K562 (cell line): ENCODE results near the gene SMARCA4. TPM values are rescaled to one million over a fixed set of nuclear protein-coding genes. Genes with fewer than 3 reads are reported as not detected.

Experiments used
- ATAC-seq: fragments of 200-7000 bp; cut with Tn5 transposase; 3 replicates; pipeline ENCODE4 v1.9.1; 2020; ENCODE audit warnings: moderate library complexity
- BruUV-seq: library from RNA; stranded (reverse); fragments of 400-500 nt; replicated peaks from 2 replicates; lab custom pipeline; 2021; lab: Mats Ljungman, UMichigan
- CTCF ChIA-PET: fragments of 300-600 bp; formaldehyde crosslinking; extraction: SDS; loops from one replicate; lab custom pipeline; 2021; ENCODE audit warnings: low intra/inter-chr PET ratio; lab: Yijun Ruan, JAX
- POLR2A ChIA-PET: fragments of 300-600, 350-650 bp; sonication (Branson Sonifier 250); formaldehyde crosslinking; extraction: SDS; loops from one replicate; lab custom pipeline; 2021; ENCODE audit warnings: antibody characterized with exemption, inconsistent platforms; lab: Yijun Ruan, JAX
- DNase-seq, 4 experiments: peaks; one replicate each; pipeline versions ENCODE4 v3.0.0 to v3.0.0-alpha.2; 2011 to 2018; ENCODE audit warnings: low spot score in 3 of 4, mixed read lengths in 3 of 4; ENCODE audit errors: extremely low read depth in 1 of 4
- FAIRE-seq: peaks from 2 replicates; lab custom pipeline; 2011; peaks lifted over from hg19 to GRCh38; lab: Jason Lieb, UNC
- H2AFZ ChIP-seq: 2 replicates; pipeline ENCODE4 v1.6.0; 2011; ENCODE audit warnings: low read depth, low read length, control low read depth, inconsistent platforms
- H3K27ac ChIP-seq: fragments of 200-600 bp; 3 replicates; pipeline ENCODE4 v1.8.0; 2011; ENCODE audit warnings: low read depth, mild to moderate bottlenecking, control low read depth, inconsistent platforms, low read length, moderate library complexity, mixed read lengths; ENCODE audit errors: extremely low read depth
- H3K27me3 ChIP-seq, 2 experiments: fragments of 300-600 bp in 1 of 2; 2 replicates in 1 of 2; 3 replicates in 1 of 2; pipeline versions ENCODE4 v1.6.0 to v1.8.0; 2011; ENCODE audit warnings: inconsistent platforms in 2 of 2, low read length in 2 of 2, mild to moderate bottlenecking in 1 of 2, mixed read lengths in 1 of 2, moderate library complexity in 1 of 2; ENCODE audit not compliant: control insufficient read depth in 2 of 2, insufficient read depth in 2 of 2
- H3K36me3 ChIP-seq: fragments of 300-600 bp; 3 replicates; pipeline ENCODE4 v1.8.0; 2011; ENCODE audit warnings: mild to moderate bottlenecking, low read length, inconsistent platforms; ENCODE audit not compliant: control insufficient read depth, insufficient read depth
- H3K4me1 ChIP-seq, 2 experiments: fragments of 200-600 bp in 1 of 2; replicated peaks in 1 of 2; 2 replicates in 1 of 2; 3 replicates in 1 of 2; pipeline versions ENCODE4 v1.5.1 to v1.8.0; 2011; ENCODE audit warnings: inconsistent platforms in 2 of 2, low read length in 2 of 2, mild to moderate bottlenecking in 1 of 2, mixed read lengths in 1 of 2, moderate library complexity in 1 of 2; ENCODE audit not compliant: control insufficient read depth in 2 of 2, insufficient read depth in 2 of 2
- H3K4me2 ChIP-seq: 2 replicates; pipeline ENCODE4 v1.6.1; 2011; ENCODE audit warnings: low read length, control low read depth, inconsistent platforms, mixed read lengths; ENCODE audit not compliant: insufficient read depth
- H3K4me3 ChIP-seq: fragments of 200-600 bp; sonication (generic), shearing (Covaris generic); 2 replicates; pipeline ENCODE4 v1.5.1; 2016; ENCODE audit warnings: control low read depth, inconsistent platforms
- H3K79me2 ChIP-seq: fragments of 200-600 bp; 3 replicates; pipeline ENCODE4 v1.8.0; 2011; ENCODE audit warnings: low read length, inconsistent platforms; ENCODE audit not compliant: control insufficient read depth, insufficient read depth
- H3K9ac ChIP-seq, 2 experiments: 2 replicates each; pipeline versions ENCODE4 v1.6.0 to v1.6.1; 2011; ENCODE audit warnings: low read depth in 2 of 2, low read length in 2 of 2, control low read depth in 1 of 2, inconsistent platforms in 1 of 2, mild to moderate bottlenecking in 1 of 2, mixed read lengths in 1 of 2; ENCODE audit not compliant: insufficient read depth in 1 of 2
- H3K9me1 ChIP-seq: one replicate; pipeline ENCODE4 v1.6.0; 2011; ENCODE audit warnings: inconsistent platforms, mild to moderate bottlenecking, low read length, moderate library complexity; ENCODE audit not compliant: control insufficient read depth, insufficient read depth
- H3K9me3 ChIP-seq: replicated peaks from 2 replicates; pipeline ENCODE4 v1.5.1; 2011; ENCODE audit warnings: low read depth, low read length, inconsistent platforms; ENCODE audit not compliant: control insufficient read depth, insufficient read depth
- H4K20me1 ChIP-seq: replicated peaks from 2 replicates; pipeline ENCODE4 v1.6.1; 2011; ENCODE audit warnings: low read length, inconsistent platforms, mixed read lengths; ENCODE audit not compliant: control insufficient read depth, insufficient read depth
- EHMT2 ChIP-seq: fragments of 450-650 bp; IDR thresholded peaks from 2 replicates; pipeline ENCODE4 v1.6.1; 2018; ENCODE audit warnings: antibody characterized with exemption
- HOXB6 ChIP-seq: fragments of 250-450 bp; sonication (Bioruptor Pico); IDR thresholded peaks from 2 replicates; pipeline ENCODE4 v1.5.1; 2022; ENCODE audit warnings: mild to moderate bottlenecking, borderline replicate concordance
- MITF ChIP-seq: IDR thresholded peaks from 2 replicates; pipeline ENCODE4 v1.6.1; 2014; ENCODE audit warnings: antibody characterized with exemption
- MNT ChIP-seq, 2 experiments: fragments of 450-650 bp; conservative IDR thresholded peaks; 2 replicates each; pipeline ENCODE4 v1.6.1; 2017; ENCODE audit warnings: mild to moderate bottlenecking in 2 of 2, moderate library complexity in 2 of 2
- MTA2 ChIP-seq: fragments of 450-650 bp; IDR thresholded peaks from 2 replicates; pipeline ENCODE4 v1.6.1; 2016; ENCODE audit warnings: low read depth
- PHF8 ChIP-seq: fragments of 200-600 bp; sonication (generic); IDR thresholded peaks from 2 replicates; pipeline ENCODE4 v1.6.1; 2012; ENCODE audit warnings: mixed run types, mild to moderate bottlenecking, inconsistent platforms, low read length, moderate library complexity, borderline replicate concordance
- SIRT6 ChIP-seq: IDR thresholded peaks from one replicate; pipeline ENCODE4 v1.6.1; 2012; ENCODE audit warnings: low read depth, mild to moderate bottlenecking, control low read depth, inconsistent platforms, low read length, moderate library complexity
- SRF ChIP-seq, 2 experiments: fragments of 250-450, 450-650 bp in 1 of 2; sonication (Bioruptor Pico) in 1 of 2; sonication (generic) in 1 of 2; formaldehyde crosslinking; IDR thresholded peaks; 2 replicates each; pipeline versions ENCODE4 v1.5.0 to v1.5.1; 2020 to 2022; ENCODE audit warnings: mild to moderate bottlenecking in 1 of 2, missing genetic modification reagents in 1 of 2
- ZFP91 ChIP-seq: sonication (generic); formaldehyde crosslinking; IDR thresholded peaks from 2 replicates; pipeline ENCODE4 v1.8.0; 2022; ENCODE audit warnings: mild to moderate bottlenecking, missing genetic modification reagents
- ZNF696 ChIP-seq: fragments of 250-450 bp; sonication (Bioruptor Pico); conservative IDR thresholded peaks from 2 replicates; pipeline ENCODE4 v1.4.0; 2020; ENCODE audit warnings: mild to moderate bottlenecking, moderate library complexity
- WGBS: fragments of 100-300 bp; shearing (Covaris generic); methylation state at CpG from one replicate; pipeline ENCODE4 v1.1.6; 2016; ENCODE audit warnings: low coverage, mixed read lengths; ENCODE audit not compliant: insufficient coverage; ENCODE audit errors: missing lambda C conversion rate; 5-methylcytosine and 5-hydroxymethylcytosine counted together
- in situ Hi-C: fragments of 300-500 bp; cut with MboI; formaldehyde crosslinking; loops from 4 replicates; pipeline ENCODE4 v1.15.0; 2018; ENCODE audit warnings: inconsistent platforms, mixed read lengths
- intact Hi-C: fragments of 100-400 bp; cut with micrococcal nuclease; formaldehyde crosslinking; loops from 2 replicates; pipeline ENCODE4 v1.14.2; 2022
- polyA plus RNA-seq, 8 experiments: library from polyadenylated mRNA; depleted of rRNA in 4 of 8; stranded (reverse) in 5 of 8; unstranded in 3 of 8; fragments of >200 nt; fragmentation: Nextera tagmentation in 2 of 8; fragmentation: Illumina TruSeq in 1 of 8; extraction: Ambion mirVana in 2 of 8; extraction: Trizol in 1 of 8; gene quantifications; 2 replicates each; pipeline versions ENCODE4 v1.2.1 to v1.2.3, GENCODE V29; 2011 to 2014; ENCODE audit warnings: inconsistent platforms in 1 of 8, missing spikeins in 1 of 8
- total RNA-seq, 7 experiments: library from RNA; depleted of rRNA in 6 of 7; stranded (reverse); fragments of >200 nt in 6 of 7; fragmentation: Illumina TruSeq in 2 of 7; extraction: Trizol in 2 of 7; gene quantifications; 2 replicates each; pipeline versions ENCODE4 v1.2.1 to v1.2.3, GENCODE V29; 2011 to 2021; ENCODE audit warnings: low replicate concordance in 1 of 7
- TF ChIP-seq, protein P1 (sequence below): sonication (generic); formaldehyde crosslinking; IDR thresholded peaks from 2 replicates; pipeline ENCODE4 v1.9.0; 2022; ENCODE audit warnings: mild to moderate bottlenecking, missing genetic modification reagents
- TF ChIP-seq, protein P2 (sequence below): fragments of 450-650 bp; formaldehyde crosslinking; IDR thresholded peaks from 2 replicates; pipeline ENCODE4 v1.4.0; 2020; ENCODE audit warnings: mild to moderate bottlenecking, moderate library complexity

SMARCA4 gene
- total and polyA plus RNA-seq, 9 of the 15 experiments (the other 6 are each of a cell fraction or from before 2014, with no cell fraction given) = 19.3 to 207 (median 52.1) TPM

DNA sequence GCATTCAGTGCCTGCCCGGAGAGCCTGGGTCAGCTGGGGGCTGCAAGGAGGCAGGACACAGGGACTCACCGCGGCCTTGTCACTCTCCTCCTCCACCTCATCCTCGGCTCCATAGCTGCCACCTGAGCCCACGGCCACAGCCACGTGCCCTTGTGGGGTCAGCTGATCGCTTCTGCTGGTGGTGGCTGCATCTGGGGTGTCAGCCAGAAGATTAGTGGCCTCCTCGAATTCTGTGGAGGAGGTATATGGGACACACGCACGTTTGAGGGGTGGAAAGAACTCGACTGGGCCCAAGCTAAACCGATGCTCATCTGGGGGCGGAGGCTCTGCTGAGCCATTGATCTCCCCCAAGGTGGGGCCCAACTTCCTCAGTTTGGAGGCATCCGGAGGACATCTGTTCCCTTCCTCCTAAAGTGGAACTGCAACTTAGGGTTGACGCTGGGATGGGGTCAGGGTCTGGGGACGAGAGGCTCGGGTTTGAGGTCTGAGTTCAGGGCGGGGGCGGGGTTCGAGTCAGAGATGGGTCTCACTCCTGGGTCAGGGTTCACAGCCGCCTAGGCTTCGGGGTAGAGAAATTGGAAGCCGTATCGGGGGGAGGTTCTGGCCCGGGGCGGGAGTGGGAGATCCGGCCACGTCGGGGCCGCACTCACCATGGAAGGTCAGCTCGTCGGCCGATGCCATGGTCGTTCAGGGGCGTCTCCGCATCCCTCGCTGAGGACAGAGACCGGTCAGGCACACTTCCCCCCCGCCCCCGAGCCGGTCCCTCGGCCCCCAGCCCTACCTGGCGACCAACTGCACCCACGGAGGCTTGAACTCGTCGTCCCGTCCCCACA, 32.9 kb upstream of the SMARCA4 start:
- H3K27me3 ChIP-seq = no peaks in the 10 kb centered on the region
- H3K36me3 ChIP-seq = peaks cover 50% of the 10 kb centered on the region
- POLR2A ChIA-PET = interaction anchor here (0.6 to 0.9 kb wide), 4 partner anchors 9 to 55 kb away, joined by 3 to 7 read pairs (median 3); no protein-coding TSS in a partner anchor
- DNase-seq = peak in 3 of 4 experiments; percentile 32 to 74 (median 72)
- H3K4me3 ChIP-seq = peak overlapping the region; percentile 93
- H3K9me3 ChIP-seq = no peaks in the 10 kb centered on the region
- H4K20me1 ChIP-seq = peaks cover 3% of the 10 kb centered on the region; the same call in 1 of the 2 replicates
- in situ Hi-C loops (no loop called here), intact Hi-C loops (loop anchor here (5.0 kb wide), 1 partner anchor 56 kb away; the partner anchor contains the start of gene CARM1)
- H3K27ac ChIP-seq = peak overlapping the region; percentile 78
- peak; percentile 71 for FAIRE-seq
- H3K79me2 ChIP-seq = peaks cover 39% of the 10 kb centered on the region
- no peaks in the 10 kb centered on the region for H3K9me1 ChIP-seq
- CTCF ChIA-PET = interaction anchor here (0.6 to 0.7 kb wide), 2 partner anchors 50 to 87 kb away, joined by 3 to 4 read pairs; no protein-coding TSS in a partner anchor
- H3K4me2 ChIP-seq = peak overlapping the region; percentile 97
- 3% methylated on average over 32 of the region's 47 CpGs for WGBS
- H3K9ac ChIP-seq = peak overlapping the region; percentile 88 to 99
- TSS peak; percentile 66 for BruUV-seq
- peak; percentile 51 for ATAC-seq
- H2AFZ ChIP-seq = peak overlapping the region; percentile 83
- peaks cover 6 to 35% of the 10 kb centered on the region in 2 experiments; a peak in 4 of 5 replicates for H3K4me1 ChIP-seq
- TF ChIP-seq EHMT2 = no peak
- TF ChIP-seq, protein P1, sequence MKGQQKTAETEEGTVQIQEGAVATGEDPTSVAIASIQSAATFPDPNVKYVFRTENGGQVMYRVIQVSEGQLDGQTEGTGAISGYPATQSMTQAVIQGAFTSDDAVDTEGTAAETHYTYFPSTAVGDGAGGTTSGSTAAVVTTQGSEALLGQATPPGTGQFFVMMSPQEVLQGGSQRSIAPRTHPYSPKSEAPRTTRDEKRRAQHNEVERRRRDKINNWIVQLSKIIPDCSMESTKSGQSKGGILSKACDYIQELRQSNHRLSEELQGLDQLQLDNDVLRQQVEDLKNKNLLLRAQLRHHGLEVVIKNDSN (CRISPR knock-in tag) = peak; percentile 83
- TF ChIP-seq SIRT6 = no peak
- TF ChIP-seq, protein P2, sequence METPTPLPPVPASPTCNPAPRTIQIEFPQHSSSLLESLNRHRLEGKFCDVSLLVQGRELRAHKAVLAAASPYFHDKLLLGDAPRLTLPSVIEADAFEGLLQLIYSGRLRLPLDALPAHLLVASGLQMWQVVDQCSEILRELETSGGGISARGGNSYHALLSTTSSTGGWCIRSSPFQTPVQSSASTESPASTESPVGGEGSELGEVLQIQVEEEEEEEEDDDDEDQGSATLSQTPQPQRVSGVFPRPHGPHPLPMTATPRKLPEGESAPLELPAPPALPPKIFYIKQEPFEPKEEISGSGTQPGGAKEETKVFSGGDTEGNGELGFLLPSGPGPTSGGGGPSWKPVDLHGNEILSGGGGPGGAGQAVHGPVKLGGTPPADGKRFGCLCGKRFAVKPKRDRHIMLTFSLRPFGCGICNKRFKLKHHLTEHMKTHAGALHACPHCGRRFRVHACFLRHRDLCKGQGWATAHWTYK (CRISPR knock-in tag) = peak; percentile 87
- TF ChIP-seq MITF = no peak
- TF ChIP-seq SRF (CRISPR knock-in tag; IDR thresholded peaks at IDR 0.05) = no peak
- no peak for TF ChIP-seq HOXB6 (CRISPR knock-in tag)
- no peak for TF ChIP-seq ZNF696
- TF ChIP-seq MTA2 = no peak
- 0 out of 2 replicates have a peak, but pooled peaks have one; percentile 46 for TF ChIP-seq PHF8
- peak in 1 of 2 experiments; percentile 68; a peak in 2 of 4 replicates for TF ChIP-seq MNT (conservative IDR thresholded peaks at IDR 0.05)
- no peak for TF ChIP-seq ZFP91
